Measurements from ENCODE around the gene PLA2G2E.

DNA sequence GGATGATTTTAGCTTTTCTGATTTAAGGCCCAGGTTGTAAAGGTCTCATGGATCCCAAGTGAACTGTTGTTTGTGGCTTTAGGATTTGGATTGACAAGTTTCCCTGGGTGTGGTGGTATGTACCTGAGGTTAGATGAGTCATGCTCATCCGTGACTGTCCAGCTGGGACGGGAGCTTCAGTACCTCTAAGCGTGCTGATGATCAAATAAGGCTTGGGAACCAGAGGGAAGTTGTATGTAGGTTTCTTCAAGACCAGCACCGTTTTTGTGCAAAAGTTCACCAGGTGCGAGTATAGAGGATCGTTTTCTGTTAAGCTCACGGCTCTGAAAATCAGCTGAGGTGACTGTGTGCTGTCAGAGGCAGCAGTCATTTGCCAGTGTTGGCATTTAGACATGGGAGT lies 19.8 kb downstream of the PLA2G2E start:
- no peak for TF ChIP-seq POLR2AphosphoS5 (IDR thresholded peaks at IDR 0.05)
- TF ChIP-seq, protein P1, sequence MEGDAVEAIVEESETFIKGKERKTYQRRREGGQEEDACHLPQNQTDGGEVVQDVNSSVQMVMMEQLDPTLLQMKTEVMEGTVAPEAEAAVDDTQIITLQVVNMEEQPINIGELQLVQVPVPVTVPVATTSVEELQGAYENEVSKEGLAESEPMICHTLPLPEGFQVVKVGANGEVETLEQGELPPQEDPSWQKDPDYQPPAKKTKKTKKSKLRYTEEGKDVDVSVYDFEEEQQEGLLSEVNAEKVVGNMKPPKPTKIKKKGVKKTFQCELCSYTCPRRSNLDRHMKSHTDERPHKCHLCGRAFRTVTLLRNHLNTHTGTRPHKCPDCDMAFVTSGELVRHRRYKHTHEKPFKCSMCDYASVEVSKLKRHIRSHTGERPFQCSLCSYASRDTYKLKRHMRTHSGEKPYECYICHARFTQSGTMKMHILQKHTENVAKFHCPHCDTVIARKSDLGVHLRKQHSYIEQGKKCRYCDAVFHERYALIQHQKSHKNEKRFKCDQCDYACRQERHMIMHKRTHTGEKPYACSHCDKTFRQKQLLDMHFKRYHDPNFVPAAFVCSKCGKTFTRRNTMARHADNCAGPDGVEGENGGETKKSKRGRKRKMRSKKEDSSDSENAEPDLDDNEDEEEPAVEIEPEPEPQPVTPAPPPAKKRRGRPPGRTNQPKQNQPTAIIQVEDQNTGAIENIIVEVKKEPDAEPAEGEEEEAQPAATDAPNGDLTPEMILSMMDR (IDR thresholded peaks at IDR 0.05 in 8 of 11, conservative IDR thresholded peaks at IDR 0.05 in 3 of 11) = no peak
- TF ChIP-seq POLR2A (IDR thresholded peaks at IDR 0.05) = no peak

Measured in spleen (tissue), 7 donors.